DMS153 treated with DMSO at 0.1 percent for 48 hours (cell line): ENCODE data around the gene CLIC3.

Experiments
- DNase-seq: peaks from one replicate; lab custom pipeline; 2025; ENCODE audit not compliant: unreplicated experiment; lab: John Stamatoyannopoulos, UW

CLIC3 gene

GRCh38 chr9:136983167-136983566 is 13.2 kb downstream of the CLIC3 start:
- no peak for DNase-seq

GRCh38 chr9:136982232-136983051 is 13.9 kb downstream of the CLIC3 start, which contains the start of gene LCNL1:
Gene LCNL1, plus strand, starts transcription at chr9:136982993. Its CDS starts 594 bp downstream, at chr9:136983587.
- no peak for DNase-seq

DNA sequence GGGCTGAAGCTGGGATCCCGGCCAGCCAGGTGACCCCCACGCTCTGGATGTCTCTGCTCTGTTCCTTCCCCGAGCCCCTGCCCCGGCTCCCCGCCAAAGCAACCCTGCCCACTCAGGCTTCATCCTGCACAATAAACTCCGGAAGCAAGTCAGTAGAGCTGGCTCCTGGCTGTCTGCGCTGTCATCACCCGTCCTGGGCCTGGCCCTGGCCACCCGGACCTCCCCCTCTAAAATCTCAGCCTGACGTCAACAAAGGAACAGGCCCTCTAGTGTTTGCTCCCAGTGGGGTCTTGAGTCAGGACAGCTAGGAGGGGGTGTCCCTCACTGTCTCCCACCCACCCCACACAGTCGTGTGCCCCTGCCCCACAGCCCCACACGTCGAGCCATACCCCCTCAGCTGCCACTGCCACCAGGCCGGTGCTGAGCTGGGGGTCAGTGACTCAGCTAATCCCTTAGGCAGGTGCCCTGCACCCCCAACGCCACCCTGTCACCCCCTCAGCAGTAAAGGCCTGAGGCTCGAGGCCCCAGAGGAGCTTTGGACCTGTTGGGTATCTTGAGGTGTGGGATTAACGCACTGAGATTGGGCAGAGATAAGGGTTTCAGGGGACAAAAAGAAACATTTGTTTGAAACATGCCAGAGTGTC is 14.7 kb downstream of the CLIC3 start:
- DNase-seq = no peak

- no peak for DNase-seq
Observed at GRCh38 chr9:136980669-136981478, 15.5 kb downstream of the CLIC3 start.

DNA sequence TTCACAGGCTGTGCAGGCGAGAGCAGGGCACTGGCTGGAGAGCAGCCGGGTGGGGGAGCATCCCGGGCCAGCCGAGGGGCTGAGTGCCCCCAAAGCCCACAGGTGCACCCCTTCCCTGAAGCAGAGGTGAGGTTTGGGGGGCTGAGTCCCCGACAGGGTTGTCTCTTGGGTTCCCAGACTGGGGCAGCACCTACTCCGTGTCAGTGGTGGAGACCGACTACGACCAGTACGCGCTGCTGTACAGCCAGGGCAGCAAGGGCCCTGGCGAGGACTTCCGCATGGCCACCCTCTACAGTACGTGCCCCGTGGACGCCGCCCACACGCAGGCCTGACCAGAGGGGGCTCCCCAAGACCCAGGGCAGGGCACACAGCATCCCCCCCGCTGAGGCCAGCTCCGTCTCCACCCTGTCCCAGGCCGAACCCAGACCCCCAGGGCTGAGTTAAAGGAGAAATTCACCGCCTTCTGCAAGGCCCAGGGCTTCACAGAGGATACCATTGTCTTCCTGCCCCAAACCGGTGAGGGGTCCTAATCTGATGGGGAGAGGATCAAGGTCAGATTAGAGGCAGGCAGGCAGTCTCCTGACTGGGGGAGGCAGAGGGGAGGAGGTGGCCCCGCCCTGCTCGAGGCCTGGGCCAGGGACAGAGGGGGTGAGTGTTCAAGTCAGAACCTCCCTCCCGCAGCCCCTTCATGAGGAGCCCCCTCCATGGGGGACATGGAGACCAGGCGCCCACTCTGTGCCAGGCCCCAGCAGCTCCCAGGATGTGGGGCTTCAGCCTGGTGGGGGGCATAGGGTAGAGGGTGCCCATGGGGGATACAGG is 16.4 kb downstream of the CLIC3 start:
- no peak for DNase-seq

GRCh38 chr9:136978865-136979544 is 17.4 kb downstream of the CLIC3 start:
- DNase-seq = no peak

- DNase-seq = peak; percentile 24
Observed at GRCh38 chr9:136978073-136978864, 18.1 kb downstream of the CLIC3 start.

GRCh38 chr9:136977649-136978072 is 18.7 kb downstream of the CLIC3 start:
- no peak for DNase-seq

DNA sequence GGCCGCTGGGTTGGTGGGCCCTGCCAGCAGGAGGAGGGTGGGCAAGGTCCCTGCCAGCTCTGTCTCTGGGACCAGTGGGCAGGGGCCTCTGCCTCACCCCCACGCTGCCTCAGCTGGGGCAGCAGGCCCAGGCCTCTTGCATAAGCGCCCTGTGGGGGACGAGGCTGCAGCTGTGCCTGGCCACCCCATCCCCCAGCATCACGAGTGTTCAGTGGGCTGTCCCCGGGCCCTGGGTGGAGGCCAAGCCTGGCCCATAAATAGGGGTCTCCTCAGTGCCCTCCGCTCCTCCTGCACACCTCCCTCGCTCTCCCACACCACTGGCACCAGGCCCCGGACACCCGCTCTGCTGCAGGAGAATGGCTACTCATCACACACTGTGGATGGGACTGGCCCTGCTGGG is 19.1 kb downstream of the CLIC3 start, which contains the start of gene PTGDS:
PTGDS (plus strand) TSS at position 282 of the 400 bp plus-strand sequence; CDS start at position 357, 75 bp downstream.
- no peak for DNase-seq

- no peak for DNase-seq
Observed at GRCh38 chr9:136975644-136976043, 20.7 kb downstream of the CLIC3 start.

GRCh38 chr9:136974817-136975535 is 21.4 kb downstream of the CLIC3 start:
- no peak for DNase-seq

- DNase-seq = no peak
Observed at GRCh38 chr9:136973618-136974617, 22.4 kb downstream of the CLIC3 start.

GRCh38 chr9:136972743-136973142 is 23.6 kb downstream of the CLIC3 start:
- no peak for DNase-seq

DNA sequence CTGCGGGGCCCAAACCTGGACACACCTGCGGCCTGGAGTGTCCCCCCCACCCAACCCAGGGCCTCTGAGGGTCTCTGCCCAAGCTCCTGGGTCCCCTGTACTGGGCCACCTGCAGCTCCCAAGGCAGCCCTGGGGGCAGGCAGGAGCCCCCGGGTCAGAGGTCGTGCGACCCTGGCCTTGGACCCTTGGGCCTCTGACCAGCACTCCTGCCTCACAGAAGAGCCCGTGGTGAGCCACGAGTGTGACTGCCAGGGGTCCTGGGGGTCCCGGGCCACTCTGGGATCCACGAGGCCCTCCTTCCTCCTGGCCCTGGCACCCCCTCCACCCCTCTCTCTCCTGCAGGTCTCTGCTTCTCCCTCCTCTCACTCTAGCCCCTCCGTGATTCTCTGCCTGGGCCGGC is 24.0 kb downstream of the CLIC3 start:
- no peak for DNase-seq

GRCh38 chr9:136971746-136972145 is 24.6 kb downstream of the CLIC3 start:
- no peak for DNase-seq

DNA sequence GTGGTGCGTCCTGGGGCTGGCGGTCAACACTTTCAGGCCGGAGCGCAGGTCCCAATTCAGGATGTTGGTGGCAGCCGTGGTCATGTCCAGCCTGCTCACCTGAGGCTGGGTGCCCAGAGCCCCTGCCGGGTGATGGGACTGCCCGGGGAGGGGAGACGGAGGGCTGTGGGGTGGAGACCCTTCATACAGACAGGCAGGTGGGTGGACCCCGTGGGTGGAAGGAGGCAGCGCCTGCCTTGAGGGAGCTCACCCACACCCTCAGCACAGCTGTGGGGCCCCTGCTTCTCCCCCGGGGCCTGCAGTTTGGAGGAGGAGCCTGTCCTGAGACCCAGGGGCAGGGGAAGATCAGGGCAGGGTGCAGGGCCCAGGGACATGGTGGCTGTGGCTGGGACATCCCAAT is 26.0 kb downstream of the CLIC3 start:
- no peak for DNase-seq

- DNase-seq = no peak
Observed at GRCh38 chr9:136969774-136970173, 26.6 kb downstream of the CLIC3 start.
